ENCODE data around the gene PWWP2A.
"Not testable (repeated sequence)": the region's sequence is repeated elsewhere in the genome, so short reads cannot be mapped to it uniquely, and the experiment has no call there.

Gene PWWP2A

GRCh38 chr5:160081495-160081894 lies 37.8 kb downstream of the PWWP2A start:
- TF ChIP-seq CTCF (IDR thresholded peaks at IDR 0.05; ENCODE audit: extremely low read depth, insufficient read depth, missing control alignments) = no peak
- in situ Hi-C loops (cut with MboI; ENCODE audit: low pct_unique_long_range_greater_than_20kb, low sequenced_read_pairs, unreplicated experiment) = no loop called here
- no peak for DNase-seq (ENCODE audit: low spot score)

DNA sequence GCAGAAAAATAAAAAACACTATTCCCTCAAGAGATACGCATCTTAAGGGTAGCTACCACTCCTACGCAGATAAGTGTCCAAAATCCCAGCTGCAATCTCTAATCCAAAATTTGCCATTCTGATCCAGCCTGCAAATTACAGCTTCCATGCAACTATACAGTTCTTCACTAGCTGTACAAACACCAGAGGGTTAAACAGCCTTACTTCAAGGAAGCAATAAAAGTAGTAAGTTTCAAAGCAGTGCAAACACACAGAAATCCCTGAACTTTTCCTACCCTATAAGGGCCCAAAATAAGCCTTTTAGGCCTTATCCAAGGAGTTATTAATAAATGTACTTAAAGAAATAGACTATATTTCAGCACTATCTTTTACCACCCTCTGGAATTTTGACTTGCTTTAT lies 39.5 kb downstream of the PWWP2A start:
- in situ Hi-C loops (cut with MboI; ENCODE audit: low pct_unique_long_range_greater_than_20kb, low sequenced_read_pairs, unreplicated experiment) = no loop called here
- DNase-seq (ENCODE audit: low spot score) = no peak
- TF ChIP-seq CTCF (IDR thresholded peaks at IDR 0.05; ENCODE audit: extremely low read depth, insufficient read depth, missing control alignments) = no peak

- no peak for TF ChIP-seq CTCF (IDR thresholded peaks at IDR 0.05; ENCODE audit: extremely low read depth, insufficient read depth, missing control alignments)
- in situ Hi-C loops (cut with MboI; ENCODE audit: low pct_unique_long_range_greater_than_20kb, low sequenced_read_pairs, unreplicated experiment) = no loop called here
- DNase-seq (ENCODE audit: low spot score) = no peak
These were observed 42.3 kb downstream of the PWWP2A start for GRCh38 chr5:160076997-160077396.

DNA sequence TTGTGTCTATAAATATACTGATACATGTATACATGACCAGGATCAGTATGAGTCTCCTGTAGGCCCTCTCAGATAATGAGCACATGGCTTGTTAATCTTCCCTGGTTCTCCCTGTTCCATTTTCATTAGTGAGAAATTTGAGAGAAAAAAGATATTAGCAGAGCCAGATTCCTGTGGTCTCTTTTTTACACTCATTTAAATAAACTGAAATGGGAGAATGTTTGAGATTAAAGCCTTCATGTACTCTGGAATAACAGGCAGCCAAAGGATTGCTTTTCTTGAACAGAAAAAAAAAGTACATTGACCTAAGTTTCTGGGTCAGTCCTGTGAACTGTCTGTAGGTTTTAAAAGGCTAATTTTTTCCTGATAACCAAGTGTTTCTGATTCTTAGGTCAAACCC lies 44.2 kb downstream of the PWWP2A start:
- in situ Hi-C loops (cut with MboI; ENCODE audit: low pct_unique_long_range_greater_than_20kb, low sequenced_read_pairs, unreplicated experiment) = no loop called here
- no peak for DNase-seq (ENCODE audit: low spot score)
- TF ChIP-seq CTCF (IDR thresholded peaks at IDR 0.05; ENCODE audit: extremely low read depth, insufficient read depth, missing control alignments) = no peak

DNA sequence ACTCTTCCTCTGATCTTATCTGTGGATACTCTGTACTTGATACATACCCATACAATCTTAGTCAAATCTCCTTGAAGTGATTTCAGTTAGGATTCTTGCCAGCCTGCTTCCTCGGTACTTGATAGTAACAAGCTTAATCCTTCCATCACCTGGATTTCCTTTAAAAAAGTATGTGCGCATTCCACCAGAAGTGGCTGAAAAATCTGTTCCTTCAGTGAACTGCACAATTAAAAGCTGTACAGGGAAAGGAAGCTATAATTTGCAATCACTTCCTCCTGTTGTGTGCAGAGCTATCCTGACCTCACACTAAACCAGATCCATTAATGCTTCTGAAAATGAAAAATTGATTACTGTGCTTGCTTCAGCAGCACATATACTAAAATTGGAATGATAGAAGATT lies 47.3 kb downstream of the PWWP2A start:
- no peak for DNase-seq (ENCODE audit: low spot score)
- in situ Hi-C loops (cut with MboI; ENCODE audit: low pct_unique_long_range_greater_than_20kb, low sequenced_read_pairs, unreplicated experiment) = no loop called here
- TF ChIP-seq CTCF (IDR thresholded peaks at IDR 0.05; ENCODE audit: extremely low read depth, insufficient read depth, missing control alignments) = no peak

GRCh38 chr5:160071516-160071915 lies 47.7 kb downstream of the PWWP2A start:
- in situ Hi-C loops (cut with MboI; ENCODE audit: low pct_unique_long_range_greater_than_20kb, low sequenced_read_pairs, unreplicated experiment) = no loop called here
- DNase-seq (ENCODE audit: low spot score) = no peak
- TF ChIP-seq CTCF (IDR thresholded peaks at IDR 0.05; ENCODE audit: extremely low read depth, insufficient read depth, missing control alignments) = no peak

DNA sequence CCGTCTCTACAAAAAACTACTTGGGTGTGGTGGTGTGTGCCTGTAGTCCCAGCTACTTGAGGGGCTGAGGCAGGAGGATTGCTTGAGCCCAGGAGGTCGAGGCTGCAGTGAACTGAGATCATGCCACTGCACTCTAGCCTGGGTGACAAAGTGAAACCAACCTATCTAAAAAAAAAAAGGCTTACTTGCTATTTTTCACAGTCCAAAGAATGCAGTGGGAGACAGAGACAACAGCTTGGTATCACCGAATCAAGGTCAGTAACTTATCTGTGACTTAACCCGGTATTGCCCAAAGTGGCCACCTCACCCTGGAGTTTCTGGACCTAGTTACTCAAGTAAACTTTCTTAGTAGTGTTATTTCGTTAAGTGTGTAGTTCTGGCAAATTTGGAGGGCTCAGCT lies 50.1 kb downstream of the PWWP2A start:
- in situ Hi-C loops (cut with MboI; ENCODE audit: low pct_unique_long_range_greater_than_20kb, low sequenced_read_pairs, unreplicated experiment); DNase-seq (ENCODE audit: low spot score): not testable (repeated sequence)

All from GM13977 (cell line).